Measurements from ENCODE around the gene GPR132. TPM values are rescaled to one million over a fixed set of nuclear protein-coding genes. Genes with fewer than 3 reads are reported as not detected.
A peak's percentile ranks its signal among the peaks of the same experiment; 100 is the strongest.

The GPR132 gene
- polyA plus RNA-seq, 1 donor from 2014 or later: not detected

GRCh38 chr14:105086833-105087307 is 21.6 kb upstream of the GPR132 start:
- TF ChIP-seq RAD21 (conservative IDR thresholded peaks at IDR 0.05): peak; percentile 70
- TF ChIP-seq TAF1 (IDR thresholded peaks at IDR 0.05; ENCODE audit: low read depth): no peak
- TF ChIP-seq MXI1 (conservative IDR thresholded peaks at IDR 0.05; ENCODE audit: poor library complexity, severe bottlenecking): no peak
- no peak for TF ChIP-seq REST (IDR thresholded peaks at IDR 0.05; ENCODE audit: borderline replicate concordance)
- TF ChIP-seq CTCF (IDR thresholded peaks at IDR 0.05; ENCODE audit: poor library complexity, severe bottlenecking): peak; percentile 74
- TF ChIP-seq POLR2AphosphoS5 (IDR thresholded peaks at IDR 0.05): no peak
- peak; percentile 78 for TF ChIP-seq SMC3 (conservative IDR thresholded peaks at IDR 0.05; ENCODE audit: poor library complexity)
- no peak for TF ChIP-seq EZH2 (IDR thresholded peaks at IDR 0.05; ENCODE audit: borderline replicate concordance, insufficient read depth, low read length, poor library complexity, severe bottlenecking)
- TF ChIP-seq EP300 (conservative IDR thresholded peaks at IDR 0.05; ENCODE audit: poor library complexity, severe bottlenecking): no peak
- H3F3A ChIP-seq (ENCODE audit: insufficient read depth, low read length, poor library complexity, severe bottlenecking): no peaks in the 10 kb centered on the region
- H4K20me1 ChIP-seq (ENCODE audit: insufficient read depth): no peaks in the 10 kb centered on the region
- H3K9me2 ChIP-seq (ENCODE audit: insufficient read depth, low read length): no peaks in the 10 kb centered on the region
- H3K79me2 ChIP-seq (replicated peaks; ENCODE audit: insufficient read depth, low read length): no peaks in the 10 kb centered on the region
- H3K27me3 ChIP-seq (ENCODE audit: insufficient read depth, low read depth, low read length): peaks cover 39% of the 10 kb centered on the region
- no peaks in the 10 kb centered on the region for H3K9me3 ChIP-seq (ENCODE audit: low read length)
- H3K4me2 ChIP-seq (ENCODE audit: low read length): no peak overlapping the region
- H3K36me3 ChIP-seq (ENCODE audit: insufficient read depth, low read length): no peaks in the 10 kb centered on the region
- H3K27ac ChIP-seq (ENCODE audit: low read length): no peak overlapping the region
- no peak overlapping the region for H2AFZ ChIP-seq (ENCODE audit: low read depth, low read length)
- H3K4me3 ChIP-seq (ENCODE audit: low read length): peak overlapping the region; percentile 56
- H3K9ac ChIP-seq (ENCODE audit: low read length): no peak overlapping the region

- H3K79me2 ChIP-seq (replicated peaks; ENCODE audit: insufficient read depth, low read length): no peaks in the 10 kb centered on the region
- H4K20me1 ChIP-seq (ENCODE audit: insufficient read depth): no peaks in the 10 kb centered on the region
- no peak overlapping the region for H3K4me2 ChIP-seq (ENCODE audit: low read length)
- no peaks in the 10 kb centered on the region for H3F3A ChIP-seq (ENCODE audit: insufficient read depth, low read length, poor library complexity, severe bottlenecking)
- H3K9me2 ChIP-seq (ENCODE audit: insufficient read depth, low read length): no peaks in the 10 kb centered on the region
- H3K9me3 ChIP-seq (ENCODE audit: low read length): no peaks in the 10 kb centered on the region
- H3K27ac ChIP-seq (ENCODE audit: low read length): no peak overlapping the region
- no peak for TF ChIP-seq CTCF (IDR thresholded peaks at IDR 0.05; ENCODE audit: poor library complexity, severe bottlenecking)
- no peak for TF ChIP-seq REST (IDR thresholded peaks at IDR 0.05; ENCODE audit: borderline replicate concordance)
- no peak for TF ChIP-seq POLR2AphosphoS5 (IDR thresholded peaks at IDR 0.05)
- TF ChIP-seq SMC3 (conservative IDR thresholded peaks at IDR 0.05; ENCODE audit: poor library complexity): no peak
- no peak for TF ChIP-seq MXI1 (conservative IDR thresholded peaks at IDR 0.05; ENCODE audit: poor library complexity, severe bottlenecking)
- TF ChIP-seq RAD21 (conservative IDR thresholded peaks at IDR 0.05): no peak
- peaks cover 39% of the 10 kb centered on the region for H3K27me3 ChIP-seq (ENCODE audit: insufficient read depth, low read depth, low read length)
- H3K9ac ChIP-seq (ENCODE audit: low read length): no peak overlapping the region
- H2AFZ ChIP-seq (ENCODE audit: low read depth, low read length): no peak overlapping the region
- H3K36me3 ChIP-seq (ENCODE audit: insufficient read depth, low read length): no peaks in the 10 kb centered on the region
- no peak overlapping the region for H3K4me3 ChIP-seq (ENCODE audit: low read length)
These were observed 20.5 kb upstream of the GPR132 start for GRCh38 chr14:105085766-105086165.
